PFSK-1 (cell line): Measurements from ENCODE around the gene ARHGAP11A.

Source experiments
- FOXP2 ChIP-seq: optimal IDR thresholded peaks from 2 replicates; pipeline ENCODE3; 2011; ENCODE audit warnings: borderline replicate concordance, control low read depth, inconsistent platforms; ENCODE audit not compliant: insufficient read depth; ENCODE audit errors: extremely low read length, extremely low read depth
- POLR2AphosphoS5 ChIP-seq: IDR thresholded peaks from 2 replicates; pipeline ENCODE4 v1.6.1; 2012; ENCODE audit warnings: low read depth, mild to moderate bottlenecking, control low read depth, low read length, moderate library complexity
- SIN3A ChIP-seq: IDR thresholded peaks from 2 replicates; pipeline ENCODE4 v1.6.1; 2012; ENCODE audit warnings: mild to moderate bottlenecking, low read length, moderate library complexity, borderline replicate concordance; ENCODE audit not compliant: insufficient read depth
- TAF1 ChIP-seq: IDR thresholded peaks from 2 replicates; pipeline ENCODE4 v1.6.1; 2012; ENCODE audit warnings: low read length, control low read depth, borderline replicate concordance; ENCODE audit not compliant: insufficient read depth
- TF ChIP-seq, protein P1 (sequence below), 2 experiments: IDR thresholded peaks; 2 replicates each; pipeline versions ENCODE4 v1.6.1 to v1.8.0; 2011 to 2012; ENCODE audit warnings: low read depth in 2 of 2, low read length in 2 of 2, control low read depth in 1 of 2, inconsistent platforms in 1 of 2, mild to moderate bottlenecking in 1 of 2, moderate library complexity in 1 of 2; ENCODE audit not compliant: insufficient read depth in 1 of 2

The ARHGAP11A gene

DNA sequence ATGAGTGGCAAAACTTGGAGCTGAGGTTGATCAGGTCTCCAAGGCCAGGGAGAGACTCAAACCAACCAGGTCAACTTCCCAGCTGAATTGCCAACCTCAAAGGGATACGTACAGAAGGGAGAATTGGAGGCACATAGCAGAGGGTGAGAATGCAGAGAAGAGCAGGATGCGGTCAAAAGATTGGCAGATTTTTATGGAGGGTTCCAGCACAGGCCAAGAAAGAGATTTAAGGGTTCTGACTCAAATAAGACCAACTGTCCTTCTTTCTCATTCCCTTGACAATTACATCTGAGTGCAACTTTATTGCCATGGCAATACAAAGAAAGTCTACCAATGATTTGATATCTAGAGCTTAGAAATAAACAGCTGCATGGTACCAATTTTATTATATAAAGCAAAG, 59.4 kb downstream of the ARHGAP11A start:
- TF ChIP-seq FOXP2 (no peak), SIN3A (no peak), TAF1 (no peak), POLR2AphosphoS5 (no peak)
- TF ChIP-seq, protein P1, sequence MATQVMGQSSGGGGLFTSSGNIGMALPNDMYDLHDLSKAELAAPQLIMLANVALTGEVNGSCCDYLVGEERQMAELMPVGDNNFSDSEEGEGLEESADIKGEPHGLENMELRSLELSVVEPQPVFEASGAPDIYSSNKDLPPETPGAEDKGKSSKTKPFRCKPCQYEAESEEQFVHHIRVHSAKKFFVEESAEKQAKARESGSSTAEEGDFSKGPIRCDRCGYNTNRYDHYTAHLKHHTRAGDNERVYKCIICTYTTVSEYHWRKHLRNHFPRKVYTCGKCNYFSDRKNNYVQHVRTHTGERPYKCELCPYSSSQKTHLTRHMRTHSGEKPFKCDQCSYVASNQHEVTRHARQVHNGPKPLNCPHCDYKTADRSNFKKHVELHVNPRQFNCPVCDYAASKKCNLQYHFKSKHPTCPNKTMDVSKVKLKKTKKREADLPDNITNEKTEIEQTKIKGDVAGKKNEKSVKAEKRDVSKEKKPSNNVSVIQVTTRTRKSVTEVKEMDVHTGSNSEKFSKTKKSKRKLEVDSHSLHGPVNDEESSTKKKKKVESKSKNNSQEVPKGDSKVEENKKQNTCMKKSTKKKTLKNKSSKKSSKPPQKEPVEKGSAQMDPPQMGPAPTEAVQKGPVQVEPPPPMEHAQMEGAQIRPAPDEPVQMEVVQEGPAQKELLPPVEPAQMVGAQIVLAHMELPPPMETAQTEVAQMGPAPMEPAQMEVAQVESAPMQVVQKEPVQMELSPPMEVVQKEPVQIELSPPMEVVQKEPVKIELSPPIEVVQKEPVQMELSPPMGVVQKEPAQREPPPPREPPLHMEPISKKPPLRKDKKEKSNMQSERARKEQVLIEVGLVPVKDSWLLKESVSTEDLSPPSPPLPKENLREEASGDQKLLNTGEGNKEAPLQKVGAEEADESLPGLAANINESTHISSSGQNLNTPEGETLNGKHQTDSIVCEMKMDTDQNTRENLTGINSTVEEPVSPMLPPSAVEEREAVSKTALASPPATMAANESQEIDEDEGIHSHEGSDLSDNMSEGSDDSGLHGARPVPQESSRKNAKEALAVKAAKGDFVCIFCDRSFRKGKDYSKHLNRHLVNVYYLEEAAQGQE (IDR thresholded peaks at IDR 0.05; ENCODE audit: insufficient read depth in 1 of 2, low read depth in 2 of 2, low read length in 2 of 2): no peak

DNA sequence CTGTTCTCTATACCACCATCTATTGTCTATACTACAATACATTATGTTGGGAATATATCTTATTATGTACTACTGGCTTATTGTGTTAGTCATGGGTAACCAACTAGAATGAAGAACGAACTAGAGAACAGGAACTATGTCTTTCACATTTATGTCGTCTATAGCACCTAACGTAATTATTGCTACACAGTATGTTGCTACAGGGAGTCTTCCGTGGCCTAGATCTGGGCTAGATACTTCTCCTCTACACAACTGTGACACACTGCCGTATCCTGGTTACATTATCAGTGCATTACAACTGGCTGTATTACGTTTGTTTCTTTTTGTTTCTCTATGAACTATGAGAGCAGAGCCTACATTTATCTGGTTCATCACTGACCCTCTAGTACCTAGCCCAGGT, 60.2 kb downstream of the ARHGAP11A start:
- TF ChIP-seq, protein P1 (IDR thresholded peaks at IDR 0.05; ENCODE audit: insufficient read depth in 1 of 2, low read depth in 2 of 2, low read length in 2 of 2): no peak
- TF ChIP-seq SIN3A: no peak
- no peak for TF ChIP-seq FOXP2
- TF ChIP-seq POLR2AphosphoS5: no peak
- no peak for TF ChIP-seq TAF1

DNA sequence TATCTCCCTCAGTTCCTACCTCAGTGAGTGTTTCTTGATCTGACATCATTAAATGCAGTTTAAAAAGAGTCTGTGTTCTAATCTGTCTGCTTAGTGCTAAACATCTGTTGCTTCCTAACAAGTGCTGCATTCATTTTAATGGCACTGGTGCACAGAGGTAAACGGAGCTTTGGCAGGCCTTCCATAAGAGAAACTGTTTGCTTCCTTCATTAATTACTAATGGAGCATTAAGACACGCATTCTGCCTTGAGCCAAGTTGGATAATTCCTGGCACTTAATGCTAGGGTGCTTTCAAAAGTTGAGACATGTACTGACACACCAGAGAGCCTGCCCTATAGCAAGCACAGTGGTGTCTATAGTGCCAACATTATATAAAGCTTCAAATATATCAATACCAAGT, 60.9 kb downstream of the ARHGAP11A start:
- TF ChIP-seq SIN3A: no peak
- no peak for TF ChIP-seq FOXP2

DNA sequence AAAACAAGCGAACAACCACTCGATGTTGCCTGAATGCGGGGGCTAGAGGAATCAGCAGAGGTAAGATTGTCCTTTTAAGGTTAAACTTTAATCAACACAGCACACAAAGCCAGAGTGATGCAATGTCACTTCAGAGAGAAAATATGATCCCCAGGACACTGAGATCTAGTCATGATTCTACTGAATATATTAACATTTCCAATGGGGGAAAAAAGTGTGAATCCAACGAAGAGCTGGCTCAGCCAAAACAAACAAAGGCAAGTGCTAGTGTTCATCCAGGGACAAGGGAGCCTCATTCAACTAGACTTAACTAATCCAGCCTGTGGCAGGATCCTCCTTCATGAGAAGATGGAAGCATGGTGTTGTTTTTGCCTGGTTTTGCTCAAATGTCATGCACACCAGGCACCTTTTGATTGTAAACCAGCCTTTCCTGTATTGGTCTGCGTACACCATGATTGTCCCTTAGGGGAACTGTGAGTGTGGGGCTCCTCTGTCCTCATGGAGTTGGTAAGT, 62.0 kb downstream of the ARHGAP11A start:
- no peak for TF ChIP-seq TAF1
- TF ChIP-seq FOXP2: no peak
- TF ChIP-seq, protein P1 (IDR thresholded peaks at IDR 0.05; ENCODE audit: insufficient read depth in 1 of 2, low read depth in 2 of 2, low read length in 2 of 2): peak in 1 of 2 experiments; percentile 63; a peak in 2 of 4 replicates
- peak; percentile 97; the same call in 1 of the 2 replicates for TF ChIP-seq SIN3A
- TF ChIP-seq POLR2AphosphoS5: peak; percentile 59

DNA sequence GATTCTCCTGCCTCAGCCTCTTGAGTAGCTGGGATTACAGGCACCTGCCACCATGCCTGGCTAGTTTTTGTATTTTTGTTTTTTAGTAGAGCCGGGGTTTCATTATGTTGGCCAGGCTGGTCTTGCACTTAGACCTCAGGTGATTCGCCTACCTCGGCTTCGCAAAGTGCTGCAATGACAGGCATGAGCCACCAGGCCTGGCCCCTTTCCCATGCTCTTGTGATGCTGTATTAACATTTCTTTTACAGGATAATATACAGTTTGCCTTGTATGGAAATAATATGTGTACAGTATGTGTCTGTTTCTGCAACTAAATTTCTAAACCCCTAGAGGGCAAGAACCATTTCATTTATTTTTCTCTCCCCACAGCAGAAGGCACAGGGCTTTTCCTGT, 64.0 kb downstream of the ARHGAP11A start:
- TF ChIP-seq TAF1 (no peak), FOXP2 (no peak)
- TF ChIP-seq, protein P1 (IDR thresholded peaks at IDR 0.05; ENCODE audit: insufficient read depth in 1 of 2, low read depth in 2 of 2, low read length in 2 of 2): no peak
